Measurements from ENCODE around the gene MICAL2.

DNA sequence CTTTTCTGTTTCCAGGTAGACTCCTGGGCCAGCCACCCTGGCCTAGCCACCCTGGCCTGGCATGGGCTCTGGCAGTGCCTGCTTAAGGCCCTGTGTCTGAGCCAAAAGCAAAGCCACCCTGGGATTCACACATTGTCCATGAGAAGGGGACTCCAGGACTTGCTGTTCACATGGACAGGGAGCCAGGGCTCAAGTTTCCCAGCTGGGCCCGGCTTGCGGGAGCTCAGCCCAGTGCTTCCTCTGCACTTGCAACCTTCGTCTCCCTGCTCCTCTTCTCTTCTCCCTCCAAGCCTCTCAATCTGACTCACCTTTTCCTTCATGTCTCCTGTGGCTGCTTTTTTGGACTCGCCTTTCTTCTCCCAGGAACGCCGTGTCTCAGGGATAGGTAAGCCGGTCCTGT lies 130.3 kb downstream of the MICAL2 start:
- no peak for TF ChIP-seq POLR2A (IDR thresholded peaks at IDR 0.05; ENCODE audit: low read length)
- no peak for TF ChIP-seq RCOR1 (IDR thresholded peaks at IDR 0.05; ENCODE audit: low read depth, low read length)
- TF ChIP-seq, protein P1, sequence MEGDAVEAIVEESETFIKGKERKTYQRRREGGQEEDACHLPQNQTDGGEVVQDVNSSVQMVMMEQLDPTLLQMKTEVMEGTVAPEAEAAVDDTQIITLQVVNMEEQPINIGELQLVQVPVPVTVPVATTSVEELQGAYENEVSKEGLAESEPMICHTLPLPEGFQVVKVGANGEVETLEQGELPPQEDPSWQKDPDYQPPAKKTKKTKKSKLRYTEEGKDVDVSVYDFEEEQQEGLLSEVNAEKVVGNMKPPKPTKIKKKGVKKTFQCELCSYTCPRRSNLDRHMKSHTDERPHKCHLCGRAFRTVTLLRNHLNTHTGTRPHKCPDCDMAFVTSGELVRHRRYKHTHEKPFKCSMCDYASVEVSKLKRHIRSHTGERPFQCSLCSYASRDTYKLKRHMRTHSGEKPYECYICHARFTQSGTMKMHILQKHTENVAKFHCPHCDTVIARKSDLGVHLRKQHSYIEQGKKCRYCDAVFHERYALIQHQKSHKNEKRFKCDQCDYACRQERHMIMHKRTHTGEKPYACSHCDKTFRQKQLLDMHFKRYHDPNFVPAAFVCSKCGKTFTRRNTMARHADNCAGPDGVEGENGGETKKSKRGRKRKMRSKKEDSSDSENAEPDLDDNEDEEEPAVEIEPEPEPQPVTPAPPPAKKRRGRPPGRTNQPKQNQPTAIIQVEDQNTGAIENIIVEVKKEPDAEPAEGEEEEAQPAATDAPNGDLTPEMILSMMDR (IDR thresholded peaks at IDR 0.05), result no peak
- TF ChIP-seq RFX5 (IDR thresholded peaks at IDR 0.05), result no peak
- TF ChIP-seq MYC (IDR thresholded peaks at IDR 0.05; ENCODE audit: borderline replicate concordance, low read length), result no peak
- TF ChIP-seq HOXB13 (CRISPR knock-in tag; IDR thresholded peaks at IDR 0.05; ENCODE audit: low read depth), result no peak
- no peak for TF ChIP-seq EP300 (IDR thresholded peaks at IDR 0.05)
- no peak for TF ChIP-seq CEBPB (IDR thresholded peaks at IDR 0.05)
- no peak for TF ChIP-seq FOSL2 (IDR thresholded peaks at IDR 0.05)
- no peak for TF ChIP-seq FOSL2 (CRISPR knock-in tag; IDR thresholded peaks at IDR 0.05)
- TF ChIP-seq, protein P2, sequence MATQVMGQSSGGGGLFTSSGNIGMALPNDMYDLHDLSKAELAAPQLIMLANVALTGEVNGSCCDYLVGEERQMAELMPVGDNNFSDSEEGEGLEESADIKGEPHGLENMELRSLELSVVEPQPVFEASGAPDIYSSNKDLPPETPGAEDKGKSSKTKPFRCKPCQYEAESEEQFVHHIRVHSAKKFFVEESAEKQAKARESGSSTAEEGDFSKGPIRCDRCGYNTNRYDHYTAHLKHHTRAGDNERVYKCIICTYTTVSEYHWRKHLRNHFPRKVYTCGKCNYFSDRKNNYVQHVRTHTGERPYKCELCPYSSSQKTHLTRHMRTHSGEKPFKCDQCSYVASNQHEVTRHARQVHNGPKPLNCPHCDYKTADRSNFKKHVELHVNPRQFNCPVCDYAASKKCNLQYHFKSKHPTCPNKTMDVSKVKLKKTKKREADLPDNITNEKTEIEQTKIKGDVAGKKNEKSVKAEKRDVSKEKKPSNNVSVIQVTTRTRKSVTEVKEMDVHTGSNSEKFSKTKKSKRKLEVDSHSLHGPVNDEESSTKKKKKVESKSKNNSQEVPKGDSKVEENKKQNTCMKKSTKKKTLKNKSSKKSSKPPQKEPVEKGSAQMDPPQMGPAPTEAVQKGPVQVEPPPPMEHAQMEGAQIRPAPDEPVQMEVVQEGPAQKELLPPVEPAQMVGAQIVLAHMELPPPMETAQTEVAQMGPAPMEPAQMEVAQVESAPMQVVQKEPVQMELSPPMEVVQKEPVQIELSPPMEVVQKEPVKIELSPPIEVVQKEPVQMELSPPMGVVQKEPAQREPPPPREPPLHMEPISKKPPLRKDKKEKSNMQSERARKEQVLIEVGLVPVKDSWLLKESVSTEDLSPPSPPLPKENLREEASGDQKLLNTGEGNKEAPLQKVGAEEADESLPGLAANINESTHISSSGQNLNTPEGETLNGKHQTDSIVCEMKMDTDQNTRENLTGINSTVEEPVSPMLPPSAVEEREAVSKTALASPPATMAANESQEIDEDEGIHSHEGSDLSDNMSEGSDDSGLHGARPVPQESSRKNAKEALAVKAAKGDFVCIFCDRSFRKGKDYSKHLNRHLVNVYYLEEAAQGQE (IDR thresholded peaks at IDR 0.05), result no peak
- no peak for TF ChIP-seq POLR2AphosphoS2 (conservative IDR thresholded peaks at IDR 0.05; ENCODE audit: low read length)
- TF ChIP-seq ESRRA (IDR thresholded peaks at IDR 0.05; ENCODE audit: borderline replicate concordance, low read length), result no peak

Measured in A549 (cell line).